Hepatocyte (in vitro differentiated cells): ENCODE data around the gene XPR1. TPM values are rescaled to one million over a fixed set of nuclear protein-coding genes. Genes with fewer than 3 reads are reported as not detected.
A peak's percentile ranks its signal among the peaks of the same experiment; 100 is the strongest.

Experiments used
- DNase-seq: peaks from one replicate; pipeline ENCODE4 v3.0.0-alpha.2; 2016; ENCODE audit warnings: low spot score
- H2AFZ ChIP-seq: fragments of 200-600 bp; sonication (generic); 2 replicates; pipeline ENCODE4 v1.6.0; 2016; ENCODE audit warnings: antibody characterized with exemption, mild to moderate bottlenecking
- H3K27ac ChIP-seq: fragments of 200-600 bp; sonication (generic); 2 replicates; pipeline ENCODE4 v1.5.1; 2016; ENCODE audit warnings: mild to moderate bottlenecking
- H3K27me3 ChIP-seq: fragments of 200-600 bp; sonication (generic); 2 replicates; pipeline ENCODE4 v1.6.1; 2016
- H3K36me3 ChIP-seq: fragments of 200-600 bp; sonication (generic); replicated peaks from 2 replicates; pipeline ENCODE4 v1.5.1; 2016; ENCODE audit warnings: low read depth; ENCODE audit not compliant: insufficient read depth
- H3K4me1 ChIP-seq: fragments of 200-600 bp; sonication (generic); 2 replicates; pipeline ENCODE4 v1.5.1; 2016; ENCODE audit warnings: mild to moderate bottlenecking, moderate library complexity; ENCODE audit not compliant: insufficient read depth
- H3K4me2 ChIP-seq: fragments of 200-600 bp; sonication (generic); 2 replicates; pipeline ENCODE4 v1.6.0; 2016
- H3K4me3 ChIP-seq: fragments of 200-600 bp; sonication (generic); 2 replicates; pipeline ENCODE4 v1.5.1; 2016; ENCODE audit warnings: mild to moderate bottlenecking
- H3K79me2 ChIP-seq: fragments of 200-600 bp; sonication (generic); 2 replicates; pipeline ENCODE4 v1.6.0; 2017; ENCODE audit warnings: mild to moderate bottlenecking
- H3K9me2 ChIP-seq: fragments of 200-600 bp; sonication (generic); replicated peaks from 2 replicates; pipeline ENCODE4 v1.6.0; 2017; ENCODE audit warnings: mild to moderate bottlenecking; ENCODE audit not compliant: insufficient read depth
- H3K9me3 ChIP-seq: fragments of 200-600 bp; sonication (generic); 2 replicates; pipeline ENCODE4 v1.5.1; 2016; ENCODE audit warnings: low read depth, mild to moderate bottlenecking
- H4K20me1 ChIP-seq: fragments of 200-600 bp; sonication (generic); 2 replicates; pipeline ENCODE4 v1.6.0; 2016; ENCODE audit warnings: mild to moderate bottlenecking; ENCODE audit not compliant: insufficient read depth, poor library complexity, severe bottlenecking
- CTCF ChIP-seq: fragments of 200-600 bp; sonication (generic); IDR thresholded peaks from 2 replicates; pipeline ENCODE4 v1.5.1; 2016; ENCODE audit warnings: antibody characterized with exemption, mild to moderate bottlenecking; ENCODE audit not compliant: poor library complexity
- EZH2 ChIP-seq: fragments of 200-600 bp; sonication (generic); IDR thresholded peaks from 2 replicates; pipeline ENCODE4 v1.6.1; 2016; ENCODE audit warnings: antibody characterized with exemption, mild to moderate bottlenecking, borderline replicate concordance
- EZH2phosphoT487 ChIP-seq: fragments of 200-600 bp; sonication (generic); IDR thresholded peaks from one replicate; pipeline ENCODE4 v1.6.1; 2018; ENCODE audit warnings: antibody characterized with exemption, mild to moderate bottlenecking, low read depth, moderate library complexity; ENCODE audit not compliant: unreplicated experiment, severe bottlenecking
- WGBS: methylation state at CpG from one replicate; pipeline ENCODE4 v1.1.6; 2016; ENCODE audit warnings: low lambda C conversion rate; ENCODE audit errors: missing lambda C conversion rate; 5-methylcytosine and 5-hydroxymethylcytosine counted together
- polyA plus RNA-seq: library from polyadenylated mRNA; unstranded; fragments of >200 nt; fragmentation: Nextera tagmentation; extraction: Ambion mirVana; gene quantifications from 2 replicates; pipeline ENCODE4 v1.2.1, GENCODE V29; 2016
- total RNA-seq: library from RNA; depleted of rRNA; stranded (reverse); fragments of >200 nt; gene quantifications from 2 replicates; pipeline ENCODE4 v1.2.3, GENCODE V29; 2014

The XPR1 gene
- total and polyA plus RNA-seq, 2 experiments from 2014 or later: 18.2 to 41.5 TPM

GRCh38 chr1:180928331-180929230 is 296.8 kb downstream of the XPR1 start:
- H3K4me1 ChIP-seq: peaks cover 42% of the 10 kb centered on the region
- no peaks in the 10 kb centered on the region for H3K79me2 ChIP-seq
- no peak overlapping the region for H3K4me3 ChIP-seq
- H3K9me3 ChIP-seq: no peaks in the 10 kb centered on the region
- no peaks in the 10 kb centered on the region for H3K9me2 ChIP-seq
- peak overlapping the region; percentile 5 for H3K4me2 ChIP-seq
- no peak for DNase-seq
- H2AFZ ChIP-seq: no peak overlapping the region
- H3K36me3 ChIP-seq: no peaks in the 10 kb centered on the region
- no peaks in the 10 kb centered on the region for H4K20me1 ChIP-seq
- no peaks in the 10 kb centered on the region for H3K27me3 ChIP-seq
- peak overlapping the region; percentile 91 for H3K27ac ChIP-seq
- 85% methylated on average over 17 of the region's 17 CpGs for WGBS
- TF ChIP-seq EZH2phosphoT487: no peak
- no peak for TF ChIP-seq CTCF
- TF ChIP-seq EZH2: no peak

GRCh38 chr1:180929389-180929788 is 297.6 kb downstream of the XPR1 start:
- WGBS: 94% methylated on average over 3 of the region's 3 CpGs
- no peaks in the 10 kb centered on the region for H3K36me3 ChIP-seq
- peaks cover 42% of the 10 kb centered on the region for H3K4me1 ChIP-seq
- no peak overlapping the region for H3K4me3 ChIP-seq
- no peak for DNase-seq
- TF ChIP-seq EZH2phosphoT487: no peak
- TF ChIP-seq EZH2: no peak
- no peak for TF ChIP-seq CTCF
- H3K9me3 ChIP-seq: no peaks in the 10 kb centered on the region
- H3K27ac ChIP-seq: no peak overlapping the region
- no peaks in the 10 kb centered on the region for H4K20me1 ChIP-seq
- no peaks in the 10 kb centered on the region for H3K79me2 ChIP-seq
- no peaks in the 10 kb centered on the region for H3K9me2 ChIP-seq
- no peak overlapping the region for H2AFZ ChIP-seq
- no peak overlapping the region for H3K4me2 ChIP-seq
- H3K27me3 ChIP-seq: no peaks in the 10 kb centered on the region

- no peak overlapping the region for H3K27ac ChIP-seq
- no peaks in the 10 kb centered on the region for H3K9me3 ChIP-seq
- H3K27me3 ChIP-seq: no peaks in the 10 kb centered on the region
- H3K4me3 ChIP-seq: no peak overlapping the region
- no peaks in the 10 kb centered on the region for H3K9me2 ChIP-seq
- H4K20me1 ChIP-seq: no peaks in the 10 kb centered on the region
- no peaks in the 10 kb centered on the region for H3K36me3 ChIP-seq
- no peaks in the 10 kb centered on the region for H3K79me2 ChIP-seq
- peaks cover 34% of the 10 kb centered on the region for H3K4me1 ChIP-seq
- H2AFZ ChIP-seq: no peak overlapping the region
- WGBS: 93% methylated on average over 5 of the region's 5 CpGs
- no peak for DNase-seq
- no peak for TF ChIP-seq CTCF
- no peak for TF ChIP-seq EZH2phosphoT487
- no peak for TF ChIP-seq EZH2
- no peak overlapping the region for H3K4me2 ChIP-seq
These were observed 298.9 kb downstream of the XPR1 start for GRCh38 chr1:180930687-180931086.
